Upper lobe of left lung (tissue), 6 donors: ENCODE results near the gene KDM8. TPM values are rescaled to one million over a fixed set of nuclear protein-coding genes. Genes with fewer than 3 reads are reported as not detected.

ENCODE experiments used
- ATAC-seq, 2 donors: fragments of 200-7000 bp; cut with Tn5 transposase; one replicate each; pipeline ENCODE4 v1.9.1; 2022; ENCODE audit warnings: mild to moderate bottlenecking in 2 of 2, moderate library complexity in 2 of 2; ENCODE audit not compliant: low FRiP score in 2 of 2
- DNase-seq, 2 donors: peaks; one replicate each; pipeline ENCODE4 v3.0.0-alpha.2; 2019 to 2020
- H3K27ac ChIP-seq, 4 donors: fragments of 200-600 bp; sonication (generic); one replicate each; pipeline ENCODE4 v1.5.1; 2016 to 2019
- H3K27me3 ChIP-seq, 4 donors: fragments of 200-600 bp; sonication (generic); one replicate each; pipeline ENCODE4 v1.5.1; 2017 to 2019
- H3K36me3 ChIP-seq, 4 donors: fragments of 200-600 bp; sonication (generic); one replicate each; pipeline ENCODE4 v1.5.1; 2016 to 2019
- H3K4me1 ChIP-seq, 4 donors: fragments of 200-600 bp; sonication (generic); one replicate each; pipeline ENCODE4 v1.5.1; 2018 to 2019
- H3K4me3 ChIP-seq, 4 donors: fragments of 200-600 bp; sonication (generic); one replicate each; pipeline ENCODE4 v1.5.1; 2017 to 2019; ENCODE audit warnings: mild to moderate bottlenecking in 2 of 4, moderate library complexity in 1 of 4
- H3K9me3 ChIP-seq, 4 donors: fragments of 200-600 bp; sonication (generic); one replicate each; pipeline ENCODE4 v1.5.1; 2018 to 2019
- CTCF ChIP-seq, 6 experiments: fragments of 450-650 bp in 4 of 6; fragments of 200-600 bp in 2 of 6; sonication (generic) in 2 of 6; IDR thresholded peaks; one replicate each; pipeline ENCODE4 v1.5.1; 2016 to 2019; ENCODE audit warnings: antibody characterized with exemption in 6 of 6
- EP300 ChIP-seq, 4 donors: sonication (generic); formaldehyde crosslinking; IDR thresholded peaks; one replicate each; pipeline ENCODE4 v1.5.1; 2017; ENCODE audit warnings: antibody characterized with exemption in 4 of 4, control low read depth in 2 of 4
- POLR2A ChIP-seq, 4 donors: fragments of 450-650 bp; IDR thresholded peaks; one replicate each; pipeline ENCODE4 v1.5.1; 2016 to 2017; ENCODE audit warnings: antibody characterized with exemption in 4 of 4, mild to moderate bottlenecking in 2 of 4
- POLR2AphosphoS5 ChIP-seq, 2 donors: sonication (generic); formaldehyde crosslinking; IDR thresholded peaks; one replicate each; pipeline ENCODE4 v1.5.1; 2017; ENCODE audit warnings: antibody characterized with exemption in 2 of 2
- WGBS, 2 donors: methylation state at CpG; one replicate each; pipeline ENCODE4 v1.1.5; 2017 to 2018; 5-methylcytosine and 5-hydroxymethylcytosine counted together
- total RNA-seq, 6 donors: library from RNA; depleted of rRNA in 4 of 6; stranded (reverse); fragments of >200 nt in 4 of 6; gene quantifications; one replicate each; pipeline versions ENCODE4 v1.1.0 to v1.2.1, GENCODE V29; 2016 to 2021
- donor health status: DM: no; HTN: no; CAD: no; lungs with moderate emphysema.
- donor health status: DM: no; HTN: yes; CAD: no; lungs with severe emphysema.

Gene KDM8
- total RNA-seq, 6 donors from 2014 or later, result 5.1 to 50.3 (median 6.2) TPM

- no peak overlapping the region for H3K4me3 ChIP-seq
- 76 to 90% methylated on average over 8 of the region's 8 CpGs for WGBS, 2 donors
These were observed 63.8 kb downstream of the KDM8 start for GRCh38 chr16:27267037-27267677.

GRCh38 chr16:27268376-27269299, 65.3 kb downstream of the KDM8 start, which contains the start of gene NSMCE1:
TSS of gene NSMCE1 (minus strand) at chr16:27268772. CDS start at chr16:27257570, 11,202 bp downstream.
- TF ChIP-seq CTCF (IDR thresholded peaks at IDR 0.05) (peak; percentile 19 to 70 (median 52)), POLR2A (IDR thresholded peaks at IDR 0.05) (peak in 3 of 4 donors; percentile 40 to 88 (median 74)), EP300 (IDR thresholded peaks at IDR 0.05) (no peak), POLR2AphosphoS5 (IDR thresholded peaks at IDR 0.05) (peak; percentile 94 to 95)
- DNase-seq (peak; percentile 98 to 100), ATAC-seq (peak; percentile 96 to 99)
- no peaks in the 10 kb centered on the region for H3K9me3 ChIP-seq
- 9 to 11% methylated on average over 34 to 56 of the region's 58 CpGs for WGBS, 2 donors
- no peaks in the 10 kb centered on the region for H3K27me3 ChIP-seq
- peak within 1 kb of the TSS; percentile 57 to 85 (median 80) for H3K4me3 ChIP-seq
- peak within 1 kb of the TSS; percentile 82 to 96 (median 88) for H3K27ac ChIP-seq
- H3K4me1 ChIP-seq, result peaks cover 6 to 25% (median 19%) of the 10 kb centered on the region in 4 donors
- no peaks in the 10 kb centered on the region for H3K36me3 ChIP-seq

More at GRCh38 chr16:27267037-27267677, 63.8 kb downstream of the KDM8 start:
- H3K27ac ChIP-seq, result no peak overlapping the region
- H3K36me3 ChIP-seq, result no peaks in the 10 kb centered on the region
- H3K27me3 ChIP-seq, result no peaks in the 10 kb centered on the region
- ATAC-seq (no peak), DNase-seq (no peak)
- H3K9me3 ChIP-seq, result no peaks in the 10 kb centered on the region
- H3K4me1 ChIP-seq, result peaks cover 6 to 32% (median 19%) of the 10 kb centered on the region in 4 donors
- TF ChIP-seq POLR2A (IDR thresholded peaks at IDR 0.05), result no peak
- TF ChIP-seq POLR2AphosphoS5 (IDR thresholded peaks at IDR 0.05), result no peak
- no peak for TF ChIP-seq EP300 (IDR thresholded peaks at IDR 0.05)
- no peak for TF ChIP-seq CTCF (IDR thresholded peaks at IDR 0.05)

GRCh38 chr16:27269300-27270150, 66.2 kb downstream of the KDM8 start:
- ATAC-seq (no peak), DNase-seq (no peak)
- H3K9me3 ChIP-seq, result no peaks in the 10 kb centered on the region
- H3K27me3 ChIP-seq, result no peaks in the 10 kb centered on the region
- no peaks in the 10 kb centered on the region for H3K36me3 ChIP-seq
- peak overlapping the region in 3 of 4 donors; percentile 86 to 96 (median 91) for H3K27ac ChIP-seq
- peak overlapping the region in 3 of 4 donors; percentile 57 to 85 (median 78) for H3K4me3 ChIP-seq
- H3K4me1 ChIP-seq, result peaks cover 6 to 18% (median 13%) of the 10 kb centered on the region in 4 donors
- 84 to 85% methylated on average over 9 of the region's 9 CpGs for WGBS, 2 donors
- TF ChIP-seq POLR2A (IDR thresholded peaks at IDR 0.05), result no peak
- no peak for TF ChIP-seq POLR2AphosphoS5 (IDR thresholded peaks at IDR 0.05)
- TF ChIP-seq CTCF (IDR thresholded peaks at IDR 0.05), result no peak
- TF ChIP-seq EP300 (IDR thresholded peaks at IDR 0.05), result no peak

- 95% methylated on average over 2 to 4 of the region's 4 CpGs for WGBS, 2 donors
- TF ChIP-seq CTCF (IDR thresholded peaks at IDR 0.05) (no peak), POLR2AphosphoS5 (IDR thresholded peaks at IDR 0.05) (no peak)
- Histone ChIP-seq H3K36me3 (no peaks in the 10 kb centered on the region), H3K9me3 (no peaks in the 10 kb centered on the region), H3K4me1 (peaks cover 6 to 17% (median 12%) of the 10 kb centered on the region in 4 donors), H3K27ac (no peak overlapping the region), H3K4me3 (no peak overlapping the region), H3K27me3 (no peaks in the 10 kb centered on the region)
- ATAC-seq (no peak), DNase-seq (no peak)
These were observed 67.0 kb downstream of the KDM8 start for GRCh38 chr16:27270349-27270748.
